ENCODE data around the gene SH3RF3.

The SH3RF3 gene

DNA sequence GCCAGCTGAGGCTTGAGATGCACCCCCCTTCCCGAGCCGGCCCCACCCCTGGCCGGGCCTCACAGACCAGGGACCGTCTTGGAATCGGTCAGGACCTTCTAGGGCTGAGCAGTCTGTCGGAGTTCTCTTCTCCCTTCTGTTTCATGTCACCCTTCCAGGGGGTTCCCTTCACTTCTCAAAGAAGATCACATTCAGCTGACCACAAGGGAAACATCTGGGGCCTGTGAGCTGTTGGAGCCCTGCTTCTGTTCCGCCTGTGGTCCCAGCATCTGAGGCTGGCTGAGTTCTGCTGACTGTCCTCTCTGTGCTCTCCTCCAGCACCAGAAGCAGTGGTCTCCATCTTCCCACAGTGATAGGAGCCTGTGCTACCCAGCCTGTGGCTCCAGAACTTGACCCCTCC lies 378.2 kb downstream of the SH3RF3 start:
- DNase-seq (ENCODE audit: low spot score): no peak

DNA sequence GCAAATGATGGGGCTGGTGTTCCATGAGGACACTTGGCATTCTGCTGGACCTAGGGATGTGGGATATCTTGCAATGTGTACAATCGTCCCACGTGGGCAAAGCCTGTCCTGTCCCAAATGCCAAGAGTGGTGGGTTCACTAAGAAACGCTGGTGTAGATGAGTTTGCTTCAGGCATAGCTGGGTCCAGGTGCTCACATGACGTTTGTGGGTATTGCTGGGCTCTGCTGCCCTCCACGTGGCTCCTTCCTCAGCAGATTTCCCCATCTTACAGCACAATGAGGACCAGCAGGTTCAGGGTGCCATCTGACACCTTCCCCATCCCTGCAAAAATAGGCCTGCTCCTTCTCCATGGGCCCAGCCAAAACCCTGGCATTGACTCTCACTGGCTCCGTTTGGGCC lies 378.8 kb downstream of the SH3RF3 start:
- DNase-seq (ENCODE audit: low spot score): no peak

DNA sequence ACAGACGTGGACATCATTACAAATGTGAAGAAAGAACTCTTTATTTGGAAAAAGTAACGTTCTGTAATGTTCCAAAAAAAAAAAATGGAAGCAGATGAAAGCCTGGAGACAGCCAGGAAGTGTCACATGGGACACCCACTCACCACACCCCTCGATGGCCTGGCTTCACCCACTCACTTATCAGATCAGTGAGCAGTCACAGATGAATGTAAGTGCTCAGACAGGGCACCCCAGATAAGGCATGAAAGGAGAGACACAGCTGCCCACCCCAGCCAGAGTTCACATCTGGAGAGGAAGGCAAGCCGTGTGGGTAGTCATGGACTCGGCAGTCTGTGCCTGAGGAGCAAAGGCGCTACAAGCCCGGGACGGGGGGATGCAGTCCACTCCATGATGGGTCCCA lies 379.6 kb downstream of the SH3RF3 start:
- no peak for DNase-seq (ENCODE audit: low spot score)

DNA sequence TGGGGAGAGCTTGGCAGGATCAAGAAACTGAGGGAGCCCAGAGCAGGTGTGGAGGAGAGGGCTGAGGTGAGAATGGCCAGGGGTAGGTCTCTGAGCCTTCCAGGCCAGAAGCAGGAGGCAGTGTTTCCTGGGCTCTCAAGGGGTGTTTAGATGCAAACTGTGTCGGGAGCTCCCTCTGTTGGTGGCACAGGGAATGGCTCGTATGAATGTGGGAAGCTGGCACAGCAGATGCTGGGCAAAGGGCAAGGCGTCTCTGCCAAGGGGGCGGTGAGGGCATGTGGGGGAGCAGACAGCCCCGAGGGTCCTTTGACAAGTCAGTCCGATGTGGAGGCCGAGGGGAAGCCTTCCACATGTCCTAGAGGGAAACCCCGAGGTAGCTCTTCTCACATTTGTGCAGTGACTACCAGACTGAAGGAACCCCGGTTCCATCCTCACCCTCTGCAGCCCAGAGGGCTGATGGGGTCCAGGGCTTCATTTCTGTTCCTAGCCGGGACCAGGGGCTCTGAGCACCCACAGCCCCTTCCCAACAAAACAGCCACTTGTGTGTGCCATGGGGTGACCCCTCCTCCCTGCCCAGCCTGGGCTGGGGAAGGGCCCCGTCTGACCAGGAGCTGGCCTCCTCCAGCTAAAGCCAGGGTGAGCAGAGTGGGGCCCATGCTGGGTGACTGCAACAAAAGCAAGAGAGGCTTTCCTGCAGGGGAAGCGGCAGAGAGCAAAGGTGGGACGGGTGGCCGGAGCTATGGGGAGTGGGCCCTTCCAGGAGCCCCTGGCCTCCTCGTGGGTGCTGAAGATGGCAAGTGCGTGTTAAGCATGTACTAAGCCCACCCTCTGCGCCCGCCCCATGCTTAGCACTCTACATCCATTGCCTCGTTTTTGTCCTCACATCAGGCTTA lies 381.4 kb downstream of the SH3RF3 start:
- peak; percentile 62 for DNase-seq (ENCODE audit: low spot score)

DNA sequence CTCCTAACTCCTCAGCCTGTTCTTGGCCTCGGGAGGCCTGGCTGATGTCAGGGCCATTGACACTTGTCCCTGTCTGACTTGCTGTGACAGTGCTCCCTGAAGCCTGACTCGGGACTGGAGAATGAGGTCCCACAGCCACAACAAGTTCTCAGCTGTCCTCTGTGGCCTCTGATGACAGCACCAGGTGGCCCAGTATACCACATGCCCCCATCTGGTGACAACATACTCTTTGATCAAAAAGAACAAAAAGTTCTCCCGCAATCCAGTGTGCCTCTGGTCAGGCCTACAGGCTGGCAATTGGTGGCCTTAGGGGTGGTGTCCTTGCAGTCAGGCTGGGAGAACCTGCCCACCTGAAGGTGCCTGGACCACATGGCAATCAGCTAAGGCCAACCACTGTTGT lies 382.2 kb downstream of the SH3RF3 start:
- DNase-seq (ENCODE audit: low spot score): no peak

DNA sequence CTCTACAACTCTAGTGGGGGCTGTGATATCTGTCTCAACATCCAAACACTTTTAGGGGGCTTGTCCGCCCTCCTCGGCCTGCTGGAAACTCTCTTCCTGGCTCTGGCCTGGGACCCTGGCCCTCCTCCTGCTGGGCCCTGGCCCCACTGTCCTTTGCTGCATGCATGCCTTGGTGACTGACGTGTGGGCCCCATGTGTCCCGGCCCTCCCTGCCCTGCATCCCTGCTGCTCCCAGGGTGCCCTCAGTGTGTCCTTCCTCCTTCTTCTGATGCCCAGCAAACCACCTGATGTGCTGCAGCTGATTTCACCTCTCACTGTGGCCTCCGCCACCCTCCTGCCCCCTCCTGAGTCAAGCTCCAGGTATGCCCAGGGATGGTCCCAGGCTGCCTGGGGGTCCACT lies 383.1 kb downstream of the SH3RF3 start:
- no peak for DNase-seq (ENCODE audit: low spot score)

DNA sequence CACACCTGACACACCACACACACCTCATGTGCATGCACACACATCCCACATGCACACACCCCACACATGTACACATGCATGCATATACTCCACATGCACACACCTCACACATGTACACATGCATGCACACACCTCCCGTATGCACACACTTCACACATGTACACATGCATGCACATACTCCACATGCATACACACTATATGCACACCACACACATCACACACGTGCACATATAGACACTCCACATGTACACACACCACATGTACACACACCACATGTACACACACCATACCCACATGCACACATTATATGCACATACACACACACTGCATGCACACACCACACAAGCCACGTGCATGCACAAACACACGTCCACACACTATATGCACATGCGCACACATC lies 384.2 kb downstream of the SH3RF3 start:
- DNase-seq (ENCODE audit: low spot score): no peak

DNA sequence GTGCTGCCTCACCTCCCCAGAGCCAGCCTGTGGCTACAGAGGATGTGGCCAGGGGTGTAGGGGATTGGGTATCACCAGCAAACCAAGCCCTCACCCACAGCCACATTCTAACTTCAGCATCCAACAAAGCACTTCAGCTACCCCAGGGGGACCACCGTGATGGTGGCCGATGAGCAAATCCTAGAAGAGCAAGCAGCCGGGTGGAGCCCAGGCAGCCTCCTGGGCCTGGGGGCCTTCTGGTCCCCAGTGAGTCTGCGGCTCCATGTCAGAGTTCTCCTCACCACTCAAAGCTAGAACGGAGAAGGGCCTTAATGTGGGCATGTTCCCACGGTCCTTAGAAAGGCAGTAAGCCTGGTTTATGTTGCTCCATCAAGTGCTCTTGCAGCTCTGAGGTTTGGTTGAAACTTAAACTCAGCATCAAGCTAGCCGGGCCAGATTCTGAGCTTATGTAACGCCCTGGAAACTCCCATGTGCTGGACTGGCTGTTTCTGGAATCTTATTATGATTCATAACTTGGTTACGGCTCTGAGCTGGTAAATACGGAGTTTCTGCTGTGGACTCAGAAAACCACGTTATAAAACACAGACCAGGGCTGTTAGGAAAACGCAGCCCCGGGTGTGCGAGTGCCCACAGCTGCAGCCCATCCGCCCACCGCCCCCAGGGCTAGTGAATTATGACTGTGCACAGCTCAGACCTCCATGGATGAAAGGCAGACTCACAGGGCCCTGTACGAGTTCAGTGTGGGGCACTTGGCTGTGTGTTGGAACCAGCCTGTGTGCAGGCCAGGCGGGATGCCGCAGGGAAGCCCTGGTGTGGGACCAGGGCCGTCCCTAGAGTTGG lies 385.0 kb downstream of the SH3RF3 start:
- DNase-seq (ENCODE audit: low spot score): no peak

DNA sequence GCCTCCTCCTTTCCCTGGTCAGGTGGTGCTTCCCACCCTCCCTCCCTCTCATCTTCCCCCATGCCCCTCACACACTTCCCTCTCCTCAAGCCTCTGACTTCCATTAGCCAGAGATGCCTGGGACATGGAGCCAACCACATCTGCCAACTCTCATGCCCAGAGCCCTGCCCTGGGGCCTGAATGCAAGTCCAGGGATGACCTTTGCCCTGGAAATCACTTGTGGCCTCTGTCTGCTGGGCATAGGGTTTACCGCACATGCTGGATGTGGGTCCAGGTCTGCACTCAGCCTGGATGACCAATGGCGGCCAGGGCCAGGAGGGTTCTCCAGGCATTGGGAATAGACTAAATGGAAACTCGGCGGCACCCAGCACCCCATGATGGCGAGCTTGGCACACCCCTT lies 385.9 kb downstream of the SH3RF3 start:
- no peak for DNase-seq (ENCODE audit: low spot score)

DNA sequence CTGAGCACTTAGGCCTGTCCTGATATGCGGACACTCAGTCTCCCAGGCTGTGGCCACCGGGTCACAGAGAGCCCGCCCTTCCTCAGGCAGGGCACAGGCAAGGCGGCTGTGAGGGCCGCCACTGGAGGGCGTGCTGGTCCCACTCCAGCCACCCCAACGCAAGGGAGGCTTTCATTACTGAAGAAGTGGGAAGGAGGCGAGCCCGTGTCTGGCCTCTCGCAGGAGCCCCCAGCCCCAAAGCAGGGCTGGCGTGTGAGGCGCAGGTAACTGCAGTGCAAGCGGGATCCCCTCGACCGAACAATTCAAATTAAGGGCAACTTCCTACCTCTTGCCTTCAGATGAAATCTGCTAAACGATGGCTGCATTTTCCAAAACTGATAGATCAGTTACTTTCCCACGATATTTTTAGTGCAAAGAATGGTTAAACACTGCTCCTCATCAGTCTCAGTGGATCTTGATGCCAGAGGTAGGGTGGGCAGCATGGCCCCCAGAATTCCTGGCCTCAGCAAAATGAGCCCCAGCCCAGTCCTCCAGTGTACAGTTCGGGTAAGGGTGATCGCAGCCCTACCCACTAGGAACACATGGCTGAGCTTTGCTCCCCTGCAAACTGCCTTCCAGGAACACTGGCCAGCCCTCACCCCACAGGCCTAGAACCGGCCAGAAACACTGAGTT lies 387.6 kb downstream of the SH3RF3 start:
- no peak for DNase-seq (ENCODE audit: low spot score)

DNA sequence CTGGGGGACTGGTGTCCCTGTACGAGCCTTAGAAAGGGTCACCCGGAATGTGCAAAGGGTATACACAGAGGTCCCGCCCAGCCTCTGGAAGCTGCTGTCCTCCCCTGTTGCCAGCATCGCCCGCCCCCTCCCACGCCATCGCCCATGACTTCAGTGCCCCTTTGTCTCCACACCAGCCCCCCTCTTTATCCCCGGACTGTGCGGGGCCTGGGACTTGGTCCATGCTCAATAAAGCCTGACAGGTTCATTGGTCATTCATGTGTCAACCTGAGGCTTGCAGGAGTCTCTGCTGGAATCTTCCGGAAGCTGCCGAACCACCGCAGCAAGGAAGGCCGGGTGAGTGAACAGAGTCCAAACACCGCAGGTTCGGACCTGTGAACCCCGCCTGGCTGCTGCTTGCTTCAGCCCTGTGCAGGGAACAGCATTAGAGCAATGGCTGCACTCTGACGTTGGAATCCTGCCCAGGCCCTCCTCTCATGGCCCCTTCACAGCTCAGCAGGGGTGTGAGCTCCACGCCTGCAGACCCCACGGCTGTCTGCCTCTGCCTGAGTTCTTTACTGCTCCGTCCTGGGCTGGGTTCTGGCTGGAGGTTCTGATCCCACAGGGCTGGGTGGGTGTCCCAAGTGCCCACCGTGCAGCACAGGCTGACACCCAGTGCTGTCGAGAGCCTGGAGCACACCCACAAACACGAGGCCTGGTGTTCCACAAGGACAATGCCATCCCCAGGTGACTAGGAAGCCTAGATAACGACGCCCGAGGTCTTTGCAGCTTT lies 388.3 kb downstream of the SH3RF3 start:
- no peak for DNase-seq (ENCODE audit: low spot score)

DNA sequence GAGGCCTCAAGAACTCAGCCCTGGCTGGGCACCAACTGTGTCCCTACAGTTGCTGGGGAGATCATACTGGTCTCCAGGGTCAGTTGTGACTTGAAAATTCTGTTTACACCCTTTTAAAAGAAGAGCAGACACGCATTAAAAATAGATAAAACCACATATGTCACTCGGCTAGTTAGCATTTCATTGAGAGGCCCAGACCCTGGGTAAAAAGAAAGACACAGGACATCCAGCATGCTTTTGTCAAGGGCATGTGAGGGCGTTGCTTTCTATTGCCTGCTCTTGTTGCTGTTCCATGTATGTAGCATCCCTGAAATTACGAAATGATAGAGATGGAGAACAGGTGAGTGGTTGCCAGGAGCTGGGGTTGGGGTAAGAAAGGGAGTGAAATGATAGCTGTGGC lies 390.5 kb downstream of the SH3RF3 start:
- no peak for DNase-seq (ENCODE audit: low spot score)

DNA sequence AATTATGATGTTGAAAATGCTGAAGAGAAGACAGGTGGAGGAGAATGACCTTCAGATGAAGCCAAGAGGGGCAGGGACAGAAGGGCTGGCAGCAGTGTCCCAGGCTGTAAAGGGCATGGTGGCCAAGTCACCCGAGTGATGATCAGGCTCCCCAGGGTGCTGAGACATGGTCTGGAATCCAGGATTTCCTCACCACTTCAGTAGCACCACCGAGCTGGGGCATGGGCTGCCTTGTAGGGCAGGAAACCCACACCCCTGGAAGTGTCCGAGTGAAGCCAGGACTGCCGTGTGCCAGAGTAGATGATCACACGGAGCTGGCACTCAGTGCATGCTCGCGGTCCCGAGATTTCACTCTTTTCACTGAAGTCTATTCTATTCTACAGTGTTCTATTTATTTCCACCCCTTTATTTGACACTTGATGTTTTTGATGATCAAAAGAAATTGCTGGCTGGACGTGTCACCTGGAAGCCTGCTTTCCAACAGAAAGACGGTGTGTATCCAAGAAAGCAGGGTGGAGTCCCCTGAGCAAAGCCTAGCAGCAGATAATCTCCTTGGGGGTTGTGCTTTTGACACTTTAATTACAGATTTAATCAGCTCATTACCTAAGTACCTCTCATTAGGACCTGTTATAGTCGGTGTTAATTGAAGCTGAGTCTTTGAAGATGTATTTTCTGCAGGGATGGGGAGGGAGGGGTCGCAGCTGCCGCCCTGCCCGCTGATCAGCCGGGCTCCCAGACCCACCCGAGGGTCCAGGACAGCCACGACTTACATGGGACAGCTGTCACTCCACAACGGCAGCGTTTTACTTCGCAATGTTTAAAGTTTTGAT lies 392.4 kb downstream of the SH3RF3 start:
- DNase-seq (ENCODE audit: low spot score): no peak

DNA sequence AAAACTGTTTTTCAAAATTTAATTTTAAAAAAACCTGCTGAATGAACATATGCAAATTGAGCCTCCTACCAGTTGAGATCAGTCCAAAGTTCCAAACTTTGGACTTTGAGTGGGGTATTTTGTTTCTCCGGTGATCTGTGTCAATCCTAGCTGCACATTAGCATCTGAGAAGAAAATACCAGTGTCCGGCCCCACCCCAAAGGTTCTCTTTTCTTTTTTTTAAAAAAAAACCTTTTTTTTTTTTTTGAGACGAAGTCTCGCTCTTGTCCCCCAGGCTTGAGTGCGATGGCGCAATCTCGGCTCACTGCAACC lies 393.0 kb downstream of the SH3RF3 start:
- no peak for DNase-seq (ENCODE audit: low spot score)

DNA sequence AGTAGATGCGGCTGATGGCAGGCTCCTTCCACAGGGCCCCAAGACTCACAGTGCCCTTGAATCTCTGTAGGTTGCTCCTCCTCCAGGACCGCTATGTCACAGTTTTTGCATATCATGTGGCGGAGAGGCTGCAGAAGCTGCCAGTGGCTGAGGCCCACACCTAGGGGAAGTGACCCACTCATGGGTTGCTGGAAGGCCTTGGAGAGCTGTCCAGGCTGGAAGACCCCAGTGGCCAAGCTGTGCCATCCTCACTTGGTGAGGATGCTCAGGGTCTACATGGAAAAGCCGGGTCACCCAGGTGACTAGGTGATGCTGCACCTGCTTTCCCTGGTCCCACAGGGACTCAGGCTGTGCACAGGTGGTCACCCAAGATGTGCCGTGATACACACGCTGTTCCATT lies 394.1 kb downstream of the SH3RF3 start:
- DNase-seq (ENCODE audit: low spot score): no peak

DNA sequence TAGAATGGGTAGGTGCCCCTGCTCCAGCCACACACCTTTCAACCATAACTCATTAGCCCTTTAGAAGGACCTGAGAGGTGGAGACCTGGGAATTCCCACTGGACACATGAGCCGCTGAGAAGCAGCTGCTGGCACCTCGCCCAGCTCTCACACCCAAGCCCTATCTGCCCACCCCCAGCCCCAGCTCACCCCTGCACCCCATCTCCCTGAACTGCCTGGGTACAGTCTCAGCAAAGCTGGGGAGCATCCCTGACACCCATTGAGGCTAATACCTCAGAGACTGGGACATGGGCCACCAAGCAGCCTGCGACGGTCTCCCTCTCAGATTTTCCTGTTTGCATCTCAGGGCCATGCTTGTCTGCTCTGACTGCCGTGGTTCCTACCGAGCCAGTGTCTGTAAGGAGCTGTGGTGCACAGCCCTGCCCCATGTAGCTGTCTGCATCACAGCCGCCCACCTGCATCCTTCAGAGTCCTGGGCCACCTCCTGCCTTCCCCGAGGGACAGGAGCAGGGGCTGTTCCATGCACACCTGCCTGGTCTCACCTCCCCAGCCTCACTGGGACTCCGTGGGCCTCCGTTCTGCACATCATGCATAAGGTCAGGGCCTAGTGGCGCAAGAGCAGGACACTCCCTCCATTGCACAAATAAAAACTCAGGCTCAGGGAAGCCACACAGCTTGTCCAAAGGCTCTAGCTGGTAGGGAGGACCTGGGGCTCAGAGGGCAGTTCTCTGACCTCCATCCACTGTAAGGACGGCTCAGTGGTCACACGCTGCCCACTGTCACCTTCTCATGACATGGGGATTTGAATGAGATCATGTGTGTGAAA lies 394.7 kb downstream of the SH3RF3 start:
- no peak for DNase-seq (ENCODE audit: low spot score)

DNA sequence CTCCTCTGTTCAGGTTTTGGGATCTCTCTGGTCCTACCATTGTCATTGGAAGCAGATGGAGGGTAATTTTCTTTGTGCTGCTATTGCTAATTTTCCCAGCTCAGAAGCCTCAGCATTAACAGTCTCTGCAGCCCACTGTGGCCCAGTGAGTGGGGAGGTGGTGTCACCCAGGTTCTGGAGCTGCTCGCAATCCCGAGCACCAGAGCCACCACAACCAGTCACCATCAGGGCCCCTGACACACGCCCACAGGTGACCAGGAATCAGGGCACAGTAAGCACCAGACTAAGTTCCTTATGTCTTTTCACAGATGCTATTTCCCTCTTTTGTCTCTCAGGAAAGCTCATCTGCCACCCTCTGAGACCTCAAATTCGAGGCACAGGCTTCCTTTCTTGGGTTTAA lies 396.8 kb downstream of the SH3RF3 start:
- DNase-seq (ENCODE audit: low spot score): no peak

DNA sequence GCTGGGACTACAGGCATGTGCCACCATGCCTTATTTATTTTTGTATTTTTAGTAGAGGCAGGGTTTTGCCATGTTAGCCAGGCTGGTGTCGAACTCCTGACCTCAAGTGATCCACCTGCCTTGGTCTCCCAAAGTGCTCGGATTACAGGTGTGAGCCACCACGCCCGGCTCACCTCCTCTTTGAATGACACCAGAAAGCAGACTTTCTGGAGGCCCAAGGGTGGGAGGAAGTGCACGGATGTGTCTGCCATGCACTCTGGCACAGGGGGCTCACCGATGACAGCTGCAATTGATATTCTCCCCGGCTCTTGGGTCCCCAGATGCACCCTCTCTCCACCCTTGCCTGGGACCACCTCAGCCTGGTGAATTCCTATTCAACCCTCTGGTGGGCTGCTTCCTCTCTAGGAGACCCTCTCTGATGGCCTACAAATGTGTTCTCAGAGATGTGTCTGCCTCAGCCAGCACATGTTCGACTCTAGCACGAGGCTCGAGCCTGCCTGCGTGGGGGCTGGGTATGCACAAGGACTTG lies 397.5 kb downstream of the SH3RF3 start:
- DNase-seq (ENCODE audit: low spot score): no peak

DNA sequence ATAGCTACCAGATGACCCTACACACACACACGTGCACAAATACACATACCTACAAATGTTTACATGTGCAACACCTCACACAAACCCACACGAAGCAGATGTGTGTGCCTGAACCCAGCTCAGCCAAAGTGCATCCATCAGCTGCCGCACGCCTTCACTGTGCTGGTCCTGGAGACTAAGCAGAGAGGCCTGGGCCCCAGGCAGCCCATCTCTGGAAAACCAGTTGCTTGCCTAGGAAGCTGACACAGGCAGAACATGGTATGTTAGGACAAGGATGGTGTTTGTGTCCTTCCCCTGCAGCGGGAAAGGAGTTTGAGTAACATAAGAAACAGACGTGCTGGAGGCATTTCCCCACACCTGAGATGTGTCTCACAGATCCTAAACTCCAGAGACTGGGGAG lies 398.1 kb downstream of the SH3RF3 start:
- no peak for DNase-seq (ENCODE audit: low spot score)
